Measurements from ENCODE around the gene CHRNB1.

CHRNB1 gene

DNA sequence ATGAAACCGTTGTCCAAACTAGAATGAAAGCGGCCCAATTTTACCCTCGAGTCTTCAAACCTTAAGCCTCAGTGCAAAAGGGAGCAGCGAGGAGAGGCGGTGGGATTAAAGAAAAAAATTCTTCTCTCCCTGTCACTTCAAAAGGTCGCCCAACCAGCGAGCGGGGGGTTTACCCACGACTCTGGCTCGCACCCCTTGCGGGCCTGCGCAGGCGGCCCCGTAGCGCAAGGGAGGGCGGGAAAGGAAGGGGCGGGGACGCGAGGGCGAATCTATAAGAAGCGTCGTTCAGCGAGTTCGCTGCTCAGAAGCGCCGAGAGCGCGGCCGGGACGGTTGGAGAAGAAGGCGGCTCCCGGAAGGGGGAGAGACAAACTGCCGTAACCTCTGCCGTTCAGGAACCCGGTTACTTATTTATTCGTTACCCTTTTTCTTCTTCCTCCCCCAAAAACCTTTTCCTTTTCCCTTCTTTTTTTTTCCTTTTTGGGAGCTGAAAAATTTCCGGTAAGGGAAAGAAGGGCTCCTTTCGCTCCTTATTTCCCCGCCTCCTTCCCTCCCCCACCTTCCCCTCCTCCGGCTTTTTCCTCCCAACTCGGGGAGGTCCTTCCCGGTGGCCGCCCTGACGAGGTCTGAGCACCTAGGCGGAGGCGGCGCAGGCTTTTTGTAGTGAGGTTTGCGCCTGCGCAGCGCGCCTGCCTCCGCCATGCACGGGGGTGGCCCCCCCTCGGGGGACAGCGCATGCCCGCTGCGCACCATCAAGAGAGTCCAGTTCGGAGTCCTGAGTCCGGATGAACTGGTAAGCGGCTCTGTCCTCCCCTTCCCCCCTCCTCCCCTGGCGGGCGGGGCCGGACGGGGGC is 39.4 kb downstream of the CHRNB1 start, which contains the start of gene POLR2A:
Gene POLR2A (plus strand): TSS at position 300 of the 852 bp plus-strand sequence.
- DNase-seq (ENCODE audit: low spot score) = peak; percentile 96

DNA sequence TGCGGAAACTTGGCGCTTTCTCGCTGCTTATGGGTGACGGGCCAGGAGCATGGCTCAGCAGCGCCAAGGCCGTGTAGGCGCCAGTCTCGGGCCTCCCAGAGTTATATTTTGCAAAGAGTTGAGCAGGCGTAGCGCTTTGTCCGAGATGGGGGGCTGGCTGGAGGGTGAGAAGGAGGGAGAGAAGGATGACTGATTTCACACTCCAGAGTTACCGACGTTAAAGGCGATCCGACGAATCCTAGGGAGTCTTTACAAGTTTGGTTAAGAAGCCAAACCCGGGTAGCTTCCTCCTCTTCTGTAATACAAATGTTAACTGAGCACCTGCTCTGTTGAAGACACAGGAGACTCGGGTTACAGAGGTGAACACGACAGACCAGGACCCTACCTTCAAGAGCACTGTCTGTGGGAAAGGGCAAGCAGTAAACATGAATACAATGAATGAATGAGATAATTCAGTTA is 40.1 kb downstream of the CHRNB1 start:
- DNase-seq (ENCODE audit: low spot score) = no peak

GRCh38 chr17:7486181-7486580 is 41.3 kb downstream of the CHRNB1 start:
- DNase-seq (ENCODE audit: low spot score) = no peak

GRCh38 chr17:7490144-7490543 is 45.3 kb downstream of the CHRNB1 start:
- DNase-seq (ENCODE audit: low spot score) = no peak

DNA sequence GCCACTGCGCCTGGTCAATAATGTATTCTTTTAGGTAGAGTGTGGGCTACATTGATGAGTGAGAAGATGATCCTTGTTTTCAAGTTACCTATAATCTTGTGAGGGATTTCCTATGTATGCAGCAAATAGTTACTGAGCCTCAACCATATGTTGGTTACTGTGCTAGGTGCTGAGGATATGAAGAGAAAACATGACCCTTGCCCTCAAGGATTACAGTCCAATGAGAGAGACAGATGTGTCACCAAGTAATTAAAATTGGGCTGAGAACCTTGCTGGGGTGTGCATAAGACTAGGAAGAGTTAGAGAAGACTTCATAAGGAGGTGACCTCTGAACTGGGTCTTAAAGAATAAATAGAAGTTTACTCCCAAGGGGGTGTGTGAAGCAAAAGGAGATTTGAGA is 46.7 kb downstream of the CHRNB1 start:
- DNase-seq (ENCODE audit: low spot score) = no peak

DNA sequence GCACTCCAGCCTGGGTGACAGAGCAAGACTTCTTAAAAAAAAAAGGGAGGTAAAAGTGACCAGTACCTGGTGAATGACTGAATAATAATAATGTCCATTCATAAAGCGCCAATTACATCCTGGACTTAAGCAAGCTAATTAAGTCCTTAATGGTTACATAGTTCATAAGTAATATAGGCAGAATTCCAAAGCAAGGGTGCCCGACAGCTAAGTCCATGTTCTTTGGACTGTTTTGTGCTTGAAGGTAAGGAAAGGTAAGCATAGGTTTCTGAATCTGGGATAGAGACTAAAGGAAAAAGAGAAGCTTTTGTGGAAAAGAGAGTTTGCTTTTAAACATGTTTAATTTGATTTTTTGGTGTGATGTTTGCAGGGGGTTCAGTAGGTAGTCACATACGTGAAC is 49.1 kb downstream of the CHRNB1 start:
- DNase-seq (ENCODE audit: low spot score) = no peak

- no peak for DNase-seq (ENCODE audit: low spot score)
These were observed 51.1 kb downstream of the CHRNB1 start for GRCh38 chr17:7495906-7496434.

DNA sequence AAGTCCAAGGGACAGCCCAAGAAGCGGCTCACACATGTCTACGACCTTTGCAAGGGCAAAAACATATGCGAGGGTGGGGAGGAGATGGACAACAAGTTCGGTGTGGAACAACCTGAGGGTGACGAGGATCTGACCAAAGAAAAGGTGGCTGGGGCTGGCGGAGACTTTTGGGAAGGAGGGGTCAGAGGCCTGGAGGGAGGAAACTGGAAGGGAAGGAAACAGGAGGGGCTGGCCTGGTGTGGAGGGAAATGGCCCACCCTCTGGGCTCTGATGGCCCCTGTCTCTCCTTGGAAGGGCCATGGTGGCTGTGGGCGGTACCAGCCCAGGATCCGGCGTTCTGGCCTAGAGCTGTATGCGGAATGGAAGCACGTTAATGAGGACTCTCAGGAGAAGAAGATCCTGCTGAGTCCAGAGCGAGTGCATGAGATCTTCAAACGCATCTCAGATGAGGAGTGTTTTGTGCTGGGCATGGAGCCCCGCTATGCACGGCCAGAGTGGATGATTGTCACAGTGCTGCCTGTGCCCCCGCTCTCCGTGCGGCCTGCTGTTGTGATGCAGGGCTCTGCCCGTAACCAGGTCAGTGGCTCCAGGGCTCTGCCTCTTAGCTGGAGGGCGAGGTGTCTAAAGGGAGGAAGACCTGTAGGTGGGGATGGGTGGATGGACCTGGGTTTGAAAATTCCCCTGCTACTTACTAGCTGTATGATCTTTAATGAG is 51.8 kb downstream of the CHRNB1 start:
- no peak for DNase-seq (ENCODE audit: low spot score)

- peak; percentile 94 for DNase-seq (ENCODE audit: low spot score)
These were observed 52.4 kb downstream of the CHRNB1 start for GRCh38 chr17:7497228-7497627.

- DNase-seq (ENCODE audit: low spot score) = no peak
These were observed 52.8 kb downstream of the CHRNB1 start for GRCh38 chr17:7497636-7498035.

DNA sequence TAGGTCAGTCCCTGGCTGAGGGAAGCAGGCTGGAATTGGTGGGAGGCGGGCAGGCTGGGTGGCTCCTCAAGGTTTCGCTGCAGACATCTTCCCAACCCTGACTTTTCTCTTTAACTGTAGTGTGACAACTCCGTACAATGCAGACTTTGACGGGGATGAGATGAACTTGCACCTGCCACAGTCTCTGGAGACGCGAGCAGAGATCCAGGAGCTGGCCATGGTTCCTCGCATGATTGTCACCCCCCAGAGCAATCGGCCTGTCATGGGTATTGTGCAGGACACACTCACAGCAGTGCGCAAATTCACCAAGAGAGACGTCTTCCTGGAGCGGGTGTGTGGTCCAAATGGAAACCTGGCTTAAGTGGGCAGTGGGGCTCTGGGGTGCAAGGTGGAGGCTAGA is 54.3 kb downstream of the CHRNB1 start:
- DNase-seq (ENCODE audit: low spot score) = no peak

GRCh38 chr17:7501729-7502128 is 56.9 kb downstream of the CHRNB1 start:
- no peak for DNase-seq (ENCODE audit: low spot score)

- no peak for DNase-seq (ENCODE audit: low spot score)
These were observed 57.4 kb downstream of the CHRNB1 start for GRCh38 chr17:7502171-7502847.

DNA sequence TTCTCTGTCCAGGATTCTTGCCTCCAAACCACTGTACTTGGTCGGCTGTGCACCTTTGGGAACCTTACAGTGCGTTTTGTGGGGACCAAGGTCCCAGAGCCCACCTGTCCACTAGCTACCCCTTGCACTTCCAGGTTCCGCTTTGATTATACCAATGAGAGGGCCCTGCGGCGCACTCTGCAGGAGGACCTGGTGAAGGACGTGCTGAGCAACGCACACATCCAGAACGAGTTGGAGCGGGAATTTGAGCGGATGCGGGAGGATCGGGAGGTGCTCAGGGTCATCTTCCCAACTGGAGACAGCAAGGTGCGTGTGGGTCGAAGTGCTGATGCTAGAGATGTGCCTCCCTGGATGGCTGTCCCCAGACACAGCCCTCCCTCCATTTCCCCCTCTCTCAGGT is 58.1 kb downstream of the CHRNB1 start:
- no peak for DNase-seq (ENCODE audit: low spot score)

DNA sequence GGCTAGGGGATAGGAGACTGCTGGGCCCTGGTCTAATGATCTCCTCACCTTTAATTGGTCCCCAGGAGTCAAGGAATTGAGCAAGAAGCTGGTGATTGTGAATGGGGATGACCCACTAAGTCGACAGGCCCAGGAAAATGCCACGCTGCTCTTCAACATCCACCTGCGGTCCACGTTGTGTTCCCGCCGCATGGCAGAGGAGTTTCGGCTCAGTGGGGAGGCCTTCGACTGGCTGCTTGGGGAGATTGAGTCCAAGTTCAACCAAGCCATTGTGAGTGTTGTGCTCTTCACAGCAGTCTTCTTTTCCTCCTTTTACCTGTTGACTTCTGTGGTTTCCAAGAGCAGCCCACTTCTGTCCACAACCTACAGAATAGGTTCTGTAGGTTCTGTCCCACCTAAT is 58.7 kb downstream of the CHRNB1 start:
- DNase-seq (ENCODE audit: low spot score) = no peak

Data from kidney capillary endothelial cell (primary cell).